Glomerular endothelial cell (primary cell): ENCODE data around the gene MMP7. TPM values are rescaled to one million over a fixed set of nuclear protein-coding genes. Genes with fewer than 3 reads are reported as not detected.

Source experiments
- DNase-seq: peaks from one replicate; pipeline ENCODE4 v3.0.0-alpha.2; 2011; ENCODE audit warnings: low read depth, low spot score; ENCODE audit errors: extremely low read depth
- total RNA-seq: library from RNA; depleted of rRNA; stranded (reverse); fragments of >200 nt; gene quantifications from 2 replicates; pipeline ENCODE4 v1.2.3, GENCODE V29; 2015

Gene MMP7
- total RNA-seq, 1 donor from 2014 or later = 9.8 TPM

DNA sequence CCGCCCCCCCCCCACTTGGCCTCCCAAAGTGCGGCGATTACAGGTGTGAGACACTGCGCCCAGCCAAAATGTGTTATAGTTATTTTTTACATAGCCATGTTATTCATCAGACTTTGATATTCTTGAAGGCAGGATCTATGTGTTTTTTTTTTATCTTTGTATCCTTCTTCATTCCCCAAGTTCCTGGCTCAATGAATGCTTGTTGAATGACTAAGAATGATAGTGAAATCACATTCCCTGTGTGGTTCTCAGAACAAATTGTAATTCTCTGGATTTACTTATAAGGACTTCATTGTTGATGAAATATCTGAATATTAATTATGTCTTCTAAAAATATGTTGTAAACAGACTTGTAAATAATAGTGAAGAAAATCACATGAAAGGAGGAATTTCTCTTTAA is 33.5 kb downstream of the MMP7 start:
- no peak for DNase-seq

DNA sequence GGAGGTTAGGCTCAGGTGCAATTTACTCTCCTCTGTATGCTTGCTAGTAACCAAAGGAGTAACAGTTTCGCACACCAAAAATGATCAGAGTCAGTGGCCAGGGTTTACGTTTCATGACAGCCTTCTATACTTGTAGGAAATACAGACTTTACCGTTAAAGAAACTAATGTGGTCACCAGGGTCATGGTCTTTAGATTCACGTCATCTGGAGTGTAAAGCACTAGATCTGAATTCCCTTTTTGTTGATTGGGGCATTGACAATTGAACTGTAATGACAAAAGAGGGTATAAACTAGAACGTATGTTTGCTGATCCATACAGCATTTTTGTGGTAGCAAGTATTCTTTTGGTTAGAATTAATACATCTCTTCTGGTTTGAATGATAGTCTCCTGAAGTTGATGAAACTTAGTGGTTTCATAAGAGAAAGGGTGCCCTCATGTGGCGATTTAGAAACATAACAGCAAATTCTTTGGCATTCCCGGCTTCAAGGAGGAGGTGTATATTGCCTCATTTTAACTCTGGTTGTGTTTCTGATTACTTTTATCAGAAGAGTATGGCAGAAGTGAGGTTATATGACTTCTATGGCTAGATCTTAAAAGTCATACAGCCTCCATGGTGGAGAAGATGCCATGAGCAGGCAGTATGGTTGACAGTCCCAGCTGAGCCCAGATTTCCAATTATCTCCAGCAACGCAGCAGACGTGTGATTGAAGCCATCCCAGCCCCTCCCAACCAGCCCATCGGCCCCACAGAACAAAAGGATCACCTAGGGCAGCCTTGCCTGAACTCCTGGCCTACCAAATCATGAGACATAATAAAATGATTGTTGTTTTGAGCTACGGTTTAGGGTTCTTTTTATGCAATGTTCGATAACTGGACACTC is 35.1 kb downstream of the MMP7 start:
- DNase-seq = peak; percentile 87

DNA sequence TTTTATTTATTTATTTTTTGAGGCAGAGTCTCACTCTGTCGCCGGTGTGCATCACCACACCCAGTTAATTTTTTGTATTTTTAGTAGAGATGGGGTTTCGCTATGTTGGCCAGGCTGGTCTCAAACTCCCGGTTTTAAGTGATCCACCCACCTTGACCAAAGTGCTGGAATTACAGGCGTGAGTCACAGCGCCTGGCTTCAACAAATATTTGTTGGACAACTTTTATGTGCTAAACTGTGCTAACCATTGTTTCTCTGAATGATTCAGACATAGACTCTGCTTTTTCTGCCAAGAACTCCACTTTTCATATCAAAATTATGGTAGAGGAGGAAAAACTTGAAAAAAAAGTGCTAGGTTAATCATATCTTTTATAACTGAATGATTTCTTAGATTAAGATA is 36.3 kb downstream of the MMP7 start:
- peak; percentile 61 for DNase-seq

DNA sequence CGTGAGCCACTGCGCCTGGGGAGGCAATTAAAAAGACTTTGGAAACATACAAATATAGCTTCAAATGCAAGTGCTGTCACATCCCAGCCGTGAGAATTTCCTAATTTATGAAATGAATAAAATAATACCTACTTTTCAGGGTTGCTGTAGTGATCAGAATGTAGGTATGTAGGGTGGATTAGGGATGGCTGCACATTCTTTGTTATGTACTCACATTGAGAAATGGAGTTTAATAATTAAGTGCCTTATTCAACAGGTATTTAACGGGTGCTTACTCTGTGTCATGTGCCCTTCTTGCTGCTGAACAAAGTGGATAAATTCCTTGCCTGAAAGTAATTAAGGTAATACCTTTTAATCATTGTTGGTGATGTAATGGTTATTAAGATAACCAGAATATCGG is 37.0 kb downstream of the MMP7 start:
- no peak for DNase-seq

GRCh38 chr11:102491969-102492368 is 38.6 kb downstream of the MMP7 start:
- no peak for DNase-seq

DNA sequence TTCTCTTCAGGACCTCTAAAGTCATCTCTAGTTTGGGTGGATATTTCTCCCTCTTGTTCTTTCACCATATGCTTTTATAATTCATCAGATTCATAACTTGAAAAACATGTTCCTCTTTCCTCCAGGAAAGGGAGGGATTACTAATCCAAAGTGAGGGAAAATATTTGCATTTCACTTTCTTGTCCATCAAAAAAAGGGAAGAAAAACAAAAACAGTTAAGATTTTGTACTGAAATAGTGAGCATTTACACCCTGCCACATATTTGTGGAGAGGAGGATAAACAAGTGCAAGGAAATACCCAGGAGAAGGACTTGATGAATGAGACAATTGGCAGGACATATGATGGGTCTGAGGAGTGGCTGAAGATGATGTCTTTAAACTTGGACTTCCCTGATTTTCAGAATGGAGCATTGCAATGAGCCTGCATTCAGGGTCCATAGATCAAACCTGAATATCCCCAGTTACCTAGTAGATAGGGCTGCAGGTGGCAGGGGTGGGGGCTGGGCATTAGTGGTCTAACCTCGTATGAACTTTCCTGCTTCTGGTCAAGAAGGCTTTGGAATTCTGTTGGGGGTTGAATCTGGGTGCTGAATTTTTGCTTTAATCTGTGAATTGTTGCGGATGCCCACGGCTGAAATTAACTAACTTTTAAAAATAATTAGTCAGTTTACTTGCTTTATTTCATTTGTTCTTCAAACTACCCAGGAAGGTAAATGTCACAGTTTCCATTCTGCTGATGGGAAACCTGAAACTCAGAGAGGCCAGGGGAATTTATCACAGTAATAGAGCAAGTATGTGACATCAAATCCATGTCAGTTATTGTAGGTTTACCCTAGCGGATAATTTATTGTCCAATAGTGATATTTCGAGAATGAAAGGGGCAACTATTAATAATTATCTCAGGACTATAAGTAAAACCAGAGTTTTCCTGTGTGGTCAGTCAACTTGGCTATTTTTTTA is 41.1 kb downstream of the MMP7 start:
- DNase-seq = no peak

- DNase-seq = no peak
Measured at GRCh38 chr11:102488208-102488607, 42.3 kb downstream of the MMP7 start.

DNA sequence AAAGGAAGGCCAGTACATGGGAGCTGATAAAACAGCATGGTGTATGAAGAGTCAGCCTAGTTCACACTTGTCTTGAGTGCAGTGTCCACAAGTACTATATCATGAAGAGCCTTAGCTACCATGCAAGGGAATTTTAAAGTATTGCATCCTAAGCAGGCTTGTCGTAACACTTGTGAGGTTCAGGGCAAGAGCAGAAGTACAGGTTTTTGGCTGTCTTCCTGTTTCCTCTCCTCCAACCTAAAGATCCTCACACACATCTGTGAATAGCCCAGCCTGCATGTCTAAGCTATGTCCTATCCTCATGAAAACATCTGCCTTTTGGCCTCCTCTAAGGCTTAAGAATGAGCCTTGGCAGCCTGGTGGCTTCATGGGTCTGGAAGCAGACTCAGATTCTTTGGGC is 43.3 kb downstream of the MMP7 start:
- no peak for DNase-seq

GRCh38 chr11:102486584-102486983 is 44.0 kb downstream of the MMP7 start:
- DNase-seq = no peak

GRCh38 chr11:102485095-102485722 is 45.3 kb downstream of the MMP7 start:
- DNase-seq = no peak

DNA sequence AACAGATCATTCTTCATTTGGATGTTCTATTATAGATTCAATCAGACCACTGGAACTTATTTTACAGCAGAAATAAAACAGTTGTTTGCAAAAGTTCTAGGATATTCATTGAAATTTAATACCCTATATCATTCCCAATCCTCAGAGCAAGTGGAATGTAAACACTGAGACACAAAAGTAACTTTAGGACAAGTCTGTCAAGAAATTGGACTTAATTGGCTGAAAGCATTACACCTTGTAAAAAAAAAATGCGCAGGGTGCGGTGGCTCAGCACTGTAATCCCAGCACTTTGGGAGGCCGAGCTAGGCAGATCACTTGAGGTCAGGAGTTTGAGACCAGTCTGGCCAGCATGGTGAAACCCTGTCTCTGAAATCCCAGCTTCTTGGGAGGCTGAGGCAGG is 48.1 kb downstream of the MMP7 start:
- no peak for DNase-seq

DNA sequence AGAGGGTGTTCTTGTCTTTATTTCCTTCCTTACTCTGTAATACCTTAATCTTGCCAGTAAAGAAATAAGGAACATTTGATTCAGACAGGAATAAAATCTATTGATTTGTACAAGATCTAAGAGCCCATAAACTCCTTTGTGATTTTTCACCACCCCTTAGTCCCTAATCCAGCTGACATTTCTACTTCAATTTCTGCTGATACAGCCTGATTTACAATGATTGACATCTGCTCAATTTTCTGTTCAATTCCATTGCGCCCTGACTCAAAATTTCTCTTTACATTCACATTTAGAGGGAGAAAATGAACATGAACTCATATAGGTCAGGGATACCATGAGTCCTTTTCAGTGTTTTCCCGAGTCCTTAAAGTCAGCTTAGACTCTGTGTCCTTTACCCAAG is 50.8 kb downstream of the MMP7 start:
- no peak for DNase-seq

GRCh38 chr11:102478673-102479299 is 51.8 kb downstream of the MMP7 start:
- DNase-seq = no peak

- DNase-seq = no peak
Measured at GRCh38 chr11:102476812-102477211, 53.7 kb downstream of the MMP7 start.

GRCh38 chr11:102476069-102476468 is 54.5 kb downstream of the MMP7 start:
- DNase-seq = no peak

- DNase-seq = no peak
Measured at GRCh38 chr11:102473543-102473942, 57.0 kb downstream of the MMP7 start.

GRCh38 chr11:102472127-102472526 is 58.4 kb downstream of the MMP7 start:
- no peak for DNase-seq

GRCh38 chr11:102471474-102471873 is 59.1 kb downstream of the MMP7 start:
- no peak for DNase-seq
